Retinal pigment epithelial cell (primary cell): ENCODE measurements around the gene COPS2.

Experiments
- DNase-seq: peaks from one replicate; pipeline ENCODE4 v3.0.0-alpha.2; 2010; ENCODE audit warnings: low read depth
- H3K4me3 ChIP-seq: 2 replicates; pipeline ENCODE4 v1.5.1; 2011; ENCODE audit warnings: mild to moderate bottlenecking, low read length, control low read depth, moderate library complexity
- CTCF ChIP-seq: conservative IDR thresholded peaks from 2 replicates; pipeline ENCODE4 v1.5.1; 2011; ENCODE audit warnings: low read depth, low read length, control low read depth, inconsistent platforms

The COPS2 gene

DNA sequence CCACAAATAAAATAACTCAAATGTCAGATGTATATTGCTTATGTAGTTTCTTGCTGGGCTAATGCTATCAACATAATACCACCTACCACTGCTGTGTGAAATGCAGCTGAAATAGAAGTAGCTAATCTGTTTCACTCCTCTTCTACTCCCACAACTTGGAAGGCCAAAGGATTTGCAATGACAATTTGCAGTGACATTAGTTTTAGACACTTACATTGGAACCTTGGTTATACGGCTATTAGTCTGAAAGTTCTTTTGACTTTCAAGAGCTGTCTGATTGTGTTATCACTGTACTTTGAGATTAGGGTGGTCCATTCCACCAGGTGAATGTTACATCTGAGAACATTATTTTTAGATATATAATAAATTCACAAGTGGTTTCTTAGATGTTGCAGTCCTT lies 33.5 kb downstream of the COPS2 start:
- H3K4me3 ChIP-seq: no peak overlapping the region

DNA sequence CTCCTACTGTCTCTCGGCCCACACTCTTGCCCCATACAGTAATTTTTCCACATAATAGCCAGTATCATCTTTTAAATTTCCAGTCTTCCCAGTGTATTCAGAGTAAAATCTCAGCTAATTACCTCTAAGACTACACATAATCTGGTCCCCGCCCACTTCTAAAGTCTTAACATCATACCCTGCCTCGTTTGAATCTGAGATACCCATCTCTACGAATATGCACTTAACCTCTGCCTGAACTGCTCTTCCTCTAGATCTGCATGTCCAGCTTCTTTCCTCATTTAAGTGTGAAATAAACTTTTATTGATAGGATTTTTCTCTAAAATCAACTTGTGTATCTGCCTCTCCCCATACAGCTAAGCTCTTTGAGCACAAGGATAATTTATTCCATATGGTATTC lies 34.6 kb downstream of the COPS2 start:
- no peak for DNase-seq
- TF ChIP-seq CTCF: no peak
- no peak overlapping the region for H3K4me3 ChIP-seq

More for the DNA sequence above, 33.5 kb downstream of the COPS2 start:
- no peak for TF ChIP-seq CTCF
- no peak for DNase-seq

DNA sequence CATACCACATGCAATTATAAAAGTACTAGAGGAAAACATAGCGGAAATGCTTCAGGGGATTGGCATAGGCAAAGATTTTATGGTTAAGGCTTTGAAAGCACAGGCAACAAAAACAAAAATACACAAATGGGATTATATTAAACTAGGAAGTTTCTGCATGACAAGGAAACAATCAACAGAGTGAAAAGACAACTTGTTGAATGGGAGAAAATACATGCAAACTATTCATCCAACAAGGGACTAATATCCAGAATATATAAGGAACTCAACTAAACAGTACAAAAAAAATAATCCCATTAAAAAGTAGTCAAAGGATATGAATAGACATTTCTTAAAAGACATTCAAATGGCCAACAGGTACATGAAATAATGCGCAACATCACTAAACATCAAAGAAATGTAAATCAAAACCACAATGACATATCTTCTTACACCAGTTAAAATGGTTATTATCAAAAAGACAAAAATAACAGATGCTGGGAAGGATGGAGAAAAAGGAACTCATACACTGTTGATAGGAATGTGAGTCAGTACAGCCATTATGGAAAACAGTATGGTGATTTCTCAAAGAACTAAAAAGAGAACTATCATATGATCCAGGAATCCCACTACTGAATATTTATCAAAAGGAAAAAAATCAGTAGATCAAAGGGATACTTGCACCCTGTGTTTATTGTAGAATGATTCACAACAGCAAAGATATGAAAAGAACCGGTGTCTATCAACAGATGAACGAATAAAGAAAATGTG lies 39.1 kb downstream of the COPS2 start:
- no peak for TF ChIP-seq CTCF
- no peak for DNase-seq
- H3K4me3 ChIP-seq: no peak overlapping the region

DNA sequence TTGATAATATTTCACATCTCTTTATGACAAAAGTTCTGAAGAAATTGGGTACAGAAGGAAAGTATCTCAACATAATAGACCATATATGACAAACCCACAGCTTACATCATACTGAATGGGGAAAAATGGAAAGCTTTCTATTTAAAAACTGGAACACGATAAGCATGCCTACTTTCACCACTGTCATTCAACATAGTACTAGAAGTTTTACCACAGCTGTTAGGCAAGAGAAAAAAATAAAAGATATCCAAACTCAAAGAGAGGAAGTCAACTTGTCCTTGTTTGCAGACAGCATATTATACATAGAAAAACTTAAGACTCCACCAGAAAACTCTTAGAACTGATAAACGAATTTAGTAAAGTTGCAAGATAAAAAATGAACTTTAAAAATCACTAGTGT lies 40.3 kb downstream of the COPS2 start:
- TF ChIP-seq CTCF: no peak
- DNase-seq: no peak
- no peak overlapping the region for H3K4me3 ChIP-seq

DNA sequence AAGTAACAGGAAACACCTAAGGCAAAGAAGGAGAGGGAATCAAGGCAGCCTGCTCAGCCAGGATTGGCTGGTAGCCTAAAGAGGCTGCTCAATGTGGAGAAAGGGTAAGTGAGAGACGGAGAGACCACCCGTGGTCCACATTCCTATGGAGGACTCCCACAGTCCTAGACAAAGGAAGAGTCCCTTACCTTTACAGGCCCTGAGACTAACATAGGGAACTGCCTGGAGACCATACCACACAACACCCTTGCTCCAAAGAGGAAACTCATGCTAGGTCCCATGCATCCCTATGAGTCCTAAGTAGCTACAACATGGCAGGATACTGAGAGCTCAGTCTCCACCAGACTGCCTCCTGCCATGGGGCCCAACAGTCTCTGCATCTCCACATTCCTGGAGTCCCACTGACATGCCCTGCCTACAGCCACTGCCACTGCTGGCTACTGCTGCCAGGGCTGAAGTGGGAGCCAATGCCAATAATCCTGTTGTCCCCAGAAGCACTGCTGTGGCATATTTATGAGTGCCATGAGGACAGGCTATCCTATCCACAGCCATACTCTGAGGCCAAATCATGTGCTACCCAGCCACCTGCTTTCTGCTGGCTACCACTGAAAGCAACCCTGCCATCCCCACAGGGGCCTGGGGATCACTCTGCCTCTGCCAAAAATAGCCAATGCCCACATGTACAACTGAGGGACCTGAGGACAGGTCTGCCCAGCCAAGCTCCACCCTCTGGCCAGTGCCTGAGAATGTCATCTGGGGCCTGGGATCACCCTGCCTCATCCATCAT lies 45.0 kb downstream of the COPS2 start:
- H3K4me3 ChIP-seq: no peak overlapping the region
- TF ChIP-seq CTCF: no peak
- DNase-seq: no peak

GRCh38 chr15:49103002-49103401 lies 52.4 kb downstream of the COPS2 start:
- H3K4me3 ChIP-seq: no peak overlapping the region
- no peak for DNase-seq
- no peak for TF ChIP-seq CTCF

DNA sequence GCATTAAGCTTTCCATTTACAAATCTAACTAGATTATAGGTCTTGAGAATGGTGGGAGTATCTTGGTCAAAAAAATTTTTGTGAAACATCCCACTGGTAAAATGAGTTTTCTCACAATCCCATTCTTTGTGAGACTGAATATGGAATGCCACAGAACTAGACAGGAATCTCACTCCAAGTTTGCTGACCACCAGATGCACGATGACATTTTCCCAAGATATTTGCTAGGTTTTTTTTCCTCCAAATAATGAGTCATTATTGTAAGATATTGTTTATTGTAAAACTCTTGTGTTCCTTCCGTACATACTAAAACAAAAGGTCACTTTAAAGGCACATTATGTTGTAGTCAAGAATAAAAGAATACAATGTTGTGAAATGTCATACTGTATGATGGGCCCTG lies 53.9 kb downstream of the COPS2 start:
- H3K4me3 ChIP-seq: no peak overlapping the region
- TF ChIP-seq CTCF: no peak
- DNase-seq: no peak
